ENCODE data around the gene PRAF2. TPM values are rescaled to one million over a fixed set of nuclear protein-coding genes. Genes with fewer than 3 reads are reported as not detected.

PRAF2 gene
- total and polyA plus RNA-seq, 9 of the 15 experiments (the other 6 are each of a cell fraction or from before 2014, with no cell fraction given): 0.24 to 5.7 (median 2.0) TPM

- TF ChIP-seq ZNF224 (CRISPR knock-in tag; IDR thresholded peaks at IDR 0.05) (no peak), POLR2AphosphoS5 (IDR thresholded peaks at IDR 0.05; ENCODE audit: control insufficient read depth, insufficient read depth, low read depth, low read length) (no peak), ZSCAN29 (IDR thresholded peaks at IDR 0.05) (no peak), GTF3C2 (IDR thresholded peaks at IDR 0.05; ENCODE audit: borderline replicate concordance, extremely low read depth, insufficient read length) (no peak), SLC30A9 (CRISPR knock-in tag; IDR thresholded peaks at IDR 0.05) (no peak), NELFE (IDR thresholded peaks at IDR 0.05; ENCODE audit: insufficient read depth, insufficient read length) (no peak), FOXK1 (CRISPR knock-in tag; IDR thresholded peaks at IDR 0.05; ENCODE audit: borderline replicate concordance) (no peak)
Measured at GRCh38 chrX:49063715-49064114, 10.1 kb downstream of the PRAF2 start (continued).

- H4K20me1 ChIP-seq (replicated peaks; ENCODE audit: control insufficient read depth, insufficient read depth, low read length): no peaks in the 10 kb centered on the region
- H3K4me3 ChIP-seq: no peak overlapping the region
- ChIA-PET POLR2A (interaction anchor here (0.6 kb wide), 1 partner anchor 49 kb away, joined by 4 read pairs; no protein-coding TSS in a partner anchor), CTCF (ENCODE audit: low intra/inter-chr PET ratio) (no interaction called here)
- H3K9me1 ChIP-seq (ENCODE audit: control insufficient read depth, insufficient read depth, low read length): no peaks in the 10 kb centered on the region
- H3K27ac ChIP-seq (ENCODE audit: extremely low read depth, low read depth, low read length): no peak overlapping the region
- H3K27me3 ChIP-seq (ENCODE audit: control insufficient read depth in 2 of 2, insufficient read depth in 2 of 2, low read length in 2 of 2): no peaks in the 10 kb centered on the region
- no peak overlapping the region for H3K9ac ChIP-seq (ENCODE audit: insufficient read depth in 1 of 2, low read depth in 2 of 2, low read length in 2 of 2)
- intact Hi-C loops (cut with micrococcal nuclease): no loop called here
- ATAC-seq (no peak), FAIRE-seq (no peak), DNase-seq (ENCODE audit: extremely low read depth in 1 of 4, low spot score in 3 of 4) (no peak)
- H3K36me3 ChIP-seq (ENCODE audit: control insufficient read depth, insufficient read depth, low read length): no peaks in the 10 kb centered on the region
- in situ Hi-C loops (cut with MboI): no loop called here
- no peaks in the 10 kb centered on the region for H3K79me2 ChIP-seq (ENCODE audit: control insufficient read depth, insufficient read depth, low read length)
- TF ChIP-seq ZNF785 (CRISPR knock-in tag; IDR thresholded peaks at IDR 0.05): no peak
- H2AFZ ChIP-seq (ENCODE audit: low read depth, low read length): no peak overlapping the region
- no peaks in the 10 kb centered on the region for H3K9me3 ChIP-seq (replicated peaks; ENCODE audit: control insufficient read depth, insufficient read depth, low read depth, low read length)
- BruUV-seq (replicated peaks): no TSS peak
- 49% methylated on average over 8 of the region's 10 CpGs for WGBS (ENCODE audit: insufficient coverage, low coverage, missing lambda C conversion rate)
- H3K4me1 ChIP-seq (replicated peaks in 1 of 2; ENCODE audit: control insufficient read depth in 2 of 2, insufficient read depth in 2 of 2, low read length in 2 of 2): peaks cover 0 to 17% of the 10 kb centered on the region in 2 experiments; a peak in 3 of 5 replicates
- H3K4me2 ChIP-seq (ENCODE audit: insufficient read depth, low read length): no peak overlapping the region
Measured at GRCh38 chrX:49061916-49062315, 11.9 kb downstream of the PRAF2 start.
